HL-60 (cell line): ENCODE measurements around the gene RHO.
A peak's percentile ranks its signal among the peaks of the same experiment; 100 is the strongest.

Experiments used
- DNase-seq, 2 experiments: peaks; one replicate each; pipeline ENCODE4 v3.0.0-alpha.2; 2010 to 2020; ENCODE audit warnings: low read depth in 1 of 2, low spot score in 1 of 2
- H3K27ac ChIP-seq: fragments of 250-450 bp; sonication (Bioruptor Pico); replicated peaks from 2 replicates; pipeline ENCODE4 v1.5.1; 2020; ENCODE audit warnings: mild to moderate bottlenecking, moderate library complexity
- H3K27me3 ChIP-seq: fragments of 250-450 bp; sonication (Bioruptor Pico); 2 replicates; pipeline ENCODE4 v1.5.1; 2021; ENCODE audit warnings: mild to moderate bottlenecking, moderate library complexity; ENCODE audit not compliant: insufficient read depth, poor library complexity, severe bottlenecking
- H3K4me3 ChIP-seq: replicated peaks from 2 replicates; pipeline ENCODE4 v1.5.1; 2011; ENCODE audit warnings: mild to moderate bottlenecking, control low read depth, low read length; ENCODE audit not compliant: insufficient read depth
- CTCF ChIP-seq: IDR thresholded peaks from one replicate; pipeline ENCODE4 v1.5.1; 2011; ENCODE audit warnings: low read length, control low read depth, inconsistent platforms; ENCODE audit not compliant: insufficient read depth
- GABPA ChIP-seq: IDR thresholded peaks from 2 replicates; pipeline ENCODE4 v1.6.1; 2012; ENCODE audit warnings: low read depth
- POLR2AphosphoS5 ChIP-seq: IDR thresholded peaks from 2 replicates; pipeline ENCODE4 v1.6.1; 2012; ENCODE audit warnings: low read depth
- REST ChIP-seq: IDR thresholded peaks from 2 replicates; pipeline ENCODE4 v1.6.1; 2012; ENCODE audit warnings: low read depth; ENCODE audit not compliant: insufficient replicate concordance
- SPI1 ChIP-seq: IDR thresholded peaks from 2 replicates; pipeline ENCODE4 v1.6.1; 2012; ENCODE audit warnings: low read depth, mild to moderate bottlenecking, borderline replicate concordance

Gene RHO

GRCh38 chr3:129547241-129547640, 18.8 kb downstream of the RHO start:
- no peak for DNase-seq
- no peaks in the 10 kb centered on the region for H3K27me3 ChIP-seq
- H3K27ac ChIP-seq: no peak overlapping the region
- no peak overlapping the region for H3K4me3 ChIP-seq
- no peak for TF ChIP-seq SPI1
- TF ChIP-seq POLR2AphosphoS5: no peak
- TF ChIP-seq GABPA: no peak
- no peak for TF ChIP-seq REST
- no peak for TF ChIP-seq CTCF

GRCh38 chr3:129548104-129548965, 19.9 kb downstream of the RHO start:
- no peak for DNase-seq

More at GRCh38 chr3:129548104-129548965, 19.9 kb downstream of the RHO start:
- no peak overlapping the region for H3K4me3 ChIP-seq
- TF ChIP-seq CTCF: no peak
- TF ChIP-seq SPI1: no peak
- no peak for TF ChIP-seq POLR2AphosphoS5
- no peak for TF ChIP-seq GABPA
- no peak for TF ChIP-seq REST
- peak overlapping the region; percentile 84; the same call in 1 of the 2 replicates for H3K27ac ChIP-seq
- H3K27me3 ChIP-seq: no peaks in the 10 kb centered on the region
